RWPE1 (cell line): ENCODE measurements around the gene AGXT.

Experiments used
- CTCF ChIA-PET: fragments of 350-600 bp; sonication (Branson Sonifier 250); formaldehyde crosslinking; extraction: SDS; loops from one replicate; lab custom pipeline; 2021; lab: Yijun Ruan, JAX
- POLR2A ChIA-PET: fragments of 400-600 bp; formaldehyde crosslinking; extraction: SDS; loops from one replicate; lab custom pipeline; 2020; ENCODE audit warnings: antibody characterized with exemption; ENCODE audit not compliant: low non-redundant PET; lab: Yijun Ruan, JAX
- DNase-seq: peaks from one replicate; pipeline ENCODE4 v3.0.0; 2012; ENCODE audit warnings: low spot score
- H3K27ac ChIP-seq: fragments of 450-650 bp; 2 replicates; pipeline ENCODE4 v1.5.1; 2017
- CTCF ChIP-seq: fragments of 450-650 bp; conservative IDR thresholded peaks from 2 replicates; pipeline ENCODE4 v1.5.1; 2017; ENCODE audit warnings: low read depth, mild to moderate bottlenecking

The AGXT gene

GRCh38 chr2:240850026-240850425, 18.6 kb upstream of the AGXT start:
- POLR2A ChIA-PET: no interaction called here

GRCh38 chr2:240850756-240851077, 17.9 kb upstream of the AGXT start:
- DNase-seq: no peak
- ChIA-PET POLR2A (no interaction called here), CTCF (interaction anchor here (0.6 to 1.4 kb wide), 19 partner anchors 9 to 1034 kb away, joined by 3 to 10 read pairs (median 3); partner anchors contain the start of gene PASK)
- no peak overlapping the region for H3K27ac ChIP-seq
- no peak for TF ChIP-seq CTCF

More at GRCh38 chr2:240850026-240850425, 18.6 kb upstream of the AGXT start:
- no peak overlapping the region for H3K27ac ChIP-seq
- no peak for TF ChIP-seq CTCF
- no peak for DNase-seq
- CTCF ChIA-PET: interaction anchor here (0.6 to 0.7 kb wide), 3 partner anchors 367 to 1061 kb away, joined by 3 to 4 read pairs (median 3); no protein-coding TSS in a partner anchor

- CTCF ChIA-PET: interaction anchor here (0.6 to 1.4 kb wide), 23 partner anchors 10 to 1033 kb away, joined by 3 to 10 read pairs (median 3); partner anchors contain the start of gene PASK
- peak; percentile 81 for DNase-seq
- POLR2A ChIA-PET: interaction anchor here (0.6 to 0.7 kb wide), 2 partner anchors 172 to 250 kb away, joined by 3 to 19 read pairs; no protein-coding TSS in a partner anchor
- TF ChIP-seq CTCF: peak; percentile 93
- H3K27ac ChIP-seq: no peak overlapping the region
These were observed 17.3 kb upstream of the AGXT start for GRCh38 chr2:240851078-240851991.

- no peak for TF ChIP-seq CTCF
- CTCF ChIA-PET: interaction anchor here (0.7 kb wide), 1 partner anchor 10 kb away, joined by 6 read pairs; no protein-coding TSS in a partner anchor
- POLR2A ChIA-PET: no interaction called here
- H3K27ac ChIP-seq: no peak overlapping the region
- no peak for DNase-seq
These were observed 15.8 kb upstream of the AGXT start for GRCh38 chr2:240852671-240853314.

GRCh38 chr2:240855670-240856069, 13.0 kb upstream of the AGXT start:
- ChIA-PET CTCF (no interaction called here), POLR2A (no interaction called here)
- DNase-seq: no peak

More at GRCh38 chr2:240855670-240856069, 13.0 kb upstream of the AGXT start:
- H3K27ac ChIP-seq: no peak overlapping the region
- TF ChIP-seq CTCF: no peak
